Muscle of leg (tissue), 11 donors: Measurements from ENCODE around the gene KCNMA1. TPM values are rescaled to one million over a fixed set of nuclear protein-coding genes. Genes with fewer than 3 reads are reported as not detected.
"Not testable (repeated sequence)": the region's sequence is repeated elsewhere in the genome, so short reads cannot be mapped to it uniquely, and the experiment has no call there.

ENCODE experiments used
- DNase-seq: peaks from one replicate; pipeline ENCODE4 v3.0.0; 2013
- H3K27ac ChIP-seq: one replicate; pipeline ENCODE4 v1.5.1; 2013; ENCODE audit warnings: mild to moderate bottlenecking, low read length, control low read depth
- H3K27me3 ChIP-seq: one replicate; pipeline ENCODE4 v1.6.1; 2013; ENCODE audit warnings: low read length; ENCODE audit not compliant: control insufficient read depth, insufficient read depth
- H3K36me3 ChIP-seq: one replicate; pipeline ENCODE4 v1.6.1; 2013; ENCODE audit warnings: low read length; ENCODE audit not compliant: control insufficient read depth, insufficient read depth
- H3K4me1 ChIP-seq: one replicate; pipeline ENCODE4 v1.6.1; 2013; ENCODE audit warnings: low read length; ENCODE audit not compliant: control insufficient read depth, insufficient read depth
- H3K4me3 ChIP-seq: one replicate; pipeline ENCODE4 v1.5.1; 2013; ENCODE audit warnings: low read length, control low read depth
- H3K9me3 ChIP-seq: replicated peaks from 2 replicates; pipeline ENCODE4 v1.6.1; 2013; ENCODE audit warnings: low read depth, low read length; ENCODE audit not compliant: control insufficient read depth
- WGBS: methylation state at CpG from one replicate; pipeline ENCODE4 v1.1.5; 2013; ENCODE audit warnings: missing lambda C conversion rate; ENCODE audit not compliant: insufficient coverage; 5-methylcytosine and 5-hydroxymethylcytosine counted together
- polyA plus RNA-seq, 8 donors: library from polyadenylated mRNA; unstranded; fragments of 120-200 nt; gene quantifications; one replicate each; pipeline versions ENCODE4 v1.2.1 to v1.2.3, GENCODE V29; 2013; ENCODE audit warnings: inconsistent platforms in 1 of 8, low replicate concordance in 1 of 8; ENCODE audit not compliant: insufficient read length in 8 of 8, insufficient read depth in 1 of 8
- total RNA-seq: library from RNA; stranded (reverse); fragments of 120-200 nt; gene quantifications from one replicate; pipeline ENCODE4 v1.2.4, GENCODE V29; 2013

Gene KCNMA1
- total and polyA plus RNA-seq, 9 donors: 12.7 to 23.3 (median 18.2) TPM

GRCh38 chr10:77576444-77577032 is 61.1 kb downstream of the KCNMA1 start:
- Histone ChIP-seq H3K27me3 (no peaks in the 10 kb centered on the region), H3K4me3 (no peak overlapping the region), H3K27ac (no peak overlapping the region), H3K4me1 (peaks cover 33% of the 10 kb centered on the region), H3K36me3 (no peaks in the 10 kb centered on the region), H3K9me3 (no peaks in the 10 kb centered on the region)
- DNase-seq: peak; percentile 28
- WGBS: 72% methylated on average over 5 of the region's 9 CpGs

DNA sequence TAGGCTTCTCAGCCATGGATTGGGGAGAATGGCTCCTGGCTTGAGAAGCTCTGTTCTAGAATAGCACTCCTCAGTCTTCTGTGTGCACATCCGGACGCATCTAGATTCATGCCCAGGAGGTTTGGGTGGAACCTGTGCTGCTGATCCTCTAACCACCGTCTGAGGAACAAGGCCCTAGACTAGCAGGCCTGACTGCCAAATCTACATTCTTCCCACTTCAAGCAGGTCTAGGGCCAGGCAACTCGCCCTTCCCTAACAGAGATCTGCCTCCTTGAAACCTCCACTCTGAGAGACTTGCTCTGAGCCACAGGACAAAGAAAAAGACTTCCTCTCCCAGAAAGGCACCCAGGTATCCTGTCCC is 61.6 kb downstream of the KCNMA1 start:
- no peak overlapping the region for H3K27ac ChIP-seq
- peaks cover 38% of the 10 kb centered on the region for H3K4me1 ChIP-seq
- H3K9me3 ChIP-seq: no peaks in the 10 kb centered on the region
- H3K36me3 ChIP-seq: no peaks in the 10 kb centered on the region
- WGBS: 75% methylated on average over 4 of the region's 4 CpGs
- no peak overlapping the region for H3K4me3 ChIP-seq
- H3K27me3 ChIP-seq: no peaks in the 10 kb centered on the region
- DNase-seq: no peak

- 72% methylated on average over 9 of the region's 10 CpGs for WGBS
- Histone ChIP-seq H3K4me3 (no peak overlapping the region), H3K9me3 (no peaks in the 10 kb centered on the region), H3K36me3 (no peaks in the 10 kb centered on the region), H3K27ac (no peak overlapping the region), H3K4me1 (peaks cover 38% of the 10 kb centered on the region), H3K27me3 (no peaks in the 10 kb centered on the region)
- DNase-seq: no peak
Observed at GRCh38 chr10:77575271-77576006, 62.2 kb downstream of the KCNMA1 start.

GRCh38 chr10:77574438-77574837 is 63.2 kb downstream of the KCNMA1 start:
- 78% methylated on average over 3 of the region's 3 CpGs for WGBS
- Histone ChIP-seq H3K36me3 (no peaks in the 10 kb centered on the region), H3K9me3 (no peaks in the 10 kb centered on the region), H3K27ac (no peak overlapping the region), H3K4me3 (no peak overlapping the region), H3K27me3 (no peaks in the 10 kb centered on the region), H3K4me1 (peaks cover 38% of the 10 kb centered on the region)
- DNase-seq: no peak

- H3K36me3 ChIP-seq, H3K27ac ChIP-seq, H3K9me3 ChIP-seq, H3K4me3 ChIP-seq, H3K27me3 ChIP-seq, DNase-seq: not testable (repeated sequence)
- WGBS: 75% methylated on average over 2 of the region's 4 CpGs
- H3K4me1 ChIP-seq: peaks cover 22% of the 10 kb centered on the region
Observed at GRCh38 chr10:77572520-77572919, 65.1 kb downstream of the KCNMA1 start.

GRCh38 chr10:77571490-77571889 is 66.1 kb downstream of the KCNMA1 start:
- Histone ChIP-seq H3K27me3 (no peaks in the 10 kb centered on the region), H3K4me1 (peaks cover 25% of the 10 kb centered on the region), H3K9me3 (no peaks in the 10 kb centered on the region), H3K36me3 (no peaks in the 10 kb centered on the region), H3K4me3 (no peak overlapping the region), H3K27ac (no peak overlapping the region)
- 66% methylated on average over 2 of the region's 3 CpGs for WGBS
- peak; percentile 30 for DNase-seq

- no peaks in the 10 kb centered on the region for H3K36me3 ChIP-seq
- no peak overlapping the region for H3K4me3 ChIP-seq
- H3K4me1 ChIP-seq: peaks cover 45% of the 10 kb centered on the region
- no peaks in the 10 kb centered on the region for H3K9me3 ChIP-seq
- 68% methylated on average over 11 of the region's 13 CpGs for WGBS
- H3K27ac ChIP-seq: peak overlapping the region; percentile 47
- peaks cover 2% of the 10 kb centered on the region for H3K27me3 ChIP-seq
- DNase-seq: peak; percentile 43
Observed at GRCh38 chr10:77566914-77567566, 70.6 kb downstream of the KCNMA1 start.

DNA sequence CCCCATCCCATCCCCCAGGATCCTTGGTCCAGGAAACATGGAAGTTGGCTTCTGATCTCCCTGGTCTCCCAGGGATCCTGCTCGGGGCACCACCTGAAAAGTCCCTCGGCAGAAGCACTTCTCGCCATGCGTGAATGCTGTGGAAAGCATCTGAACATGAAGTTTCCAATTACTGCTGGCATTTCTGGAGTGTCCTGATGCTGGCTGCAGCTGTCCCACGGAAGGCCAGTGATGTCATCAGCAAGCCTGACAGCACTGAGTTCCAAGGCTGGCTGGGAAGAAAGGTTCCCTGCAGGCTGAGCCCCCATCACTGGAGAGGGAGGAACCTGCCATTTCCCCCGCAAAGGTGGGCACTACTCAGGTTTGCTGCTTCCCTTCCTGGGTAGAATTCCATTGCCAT is 71.4 kb downstream of the KCNMA1 start:
- Histone ChIP-seq H3K27ac (peak overlapping the region; percentile 53), H3K9me3 (no peaks in the 10 kb centered on the region), H3K4me3 (no peak overlapping the region), H3K36me3 (no peaks in the 10 kb centered on the region), H3K4me1 (peaks cover 45% of the 10 kb centered on the region), H3K27me3 (peaks cover 2% of the 10 kb centered on the region)
- WGBS: 21% methylated on average over 6 of the region's 6 CpGs
- DNase-seq: peak; percentile 81

DNA sequence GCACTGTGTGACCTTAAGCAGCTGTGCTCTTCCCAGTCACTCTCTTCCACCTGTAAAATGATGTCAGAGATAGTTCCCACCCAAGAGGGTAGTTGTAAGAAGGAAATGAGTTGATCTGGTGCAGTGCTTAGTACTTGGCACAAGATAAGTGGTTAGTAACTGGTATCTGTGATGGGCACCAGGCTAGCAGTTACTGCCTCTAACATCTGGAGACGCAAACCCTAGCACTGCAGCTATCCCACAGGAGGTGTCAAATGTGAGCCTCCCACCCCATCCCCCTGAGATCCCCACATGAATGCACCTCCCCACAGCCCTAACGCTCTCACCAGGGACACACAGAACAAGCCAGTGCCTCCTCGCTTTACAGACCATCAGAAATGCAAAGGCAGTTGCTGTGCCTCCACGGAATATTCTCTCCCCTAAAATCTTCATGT is 72.0 kb downstream of the KCNMA1 start:
- H3K27me3 ChIP-seq: peaks cover 2% of the 10 kb centered on the region
- no peaks in the 10 kb centered on the region for H3K9me3 ChIP-seq
- no peaks in the 10 kb centered on the region for H3K36me3 ChIP-seq
- WGBS: 29% methylated on average over 2 of the region's 4 CpGs
- no peak overlapping the region for H3K4me3 ChIP-seq
- no peak for DNase-seq
- H3K27ac ChIP-seq: peak overlapping the region; percentile 53
- H3K4me1 ChIP-seq: peaks cover 43% of the 10 kb centered on the region

DNA sequence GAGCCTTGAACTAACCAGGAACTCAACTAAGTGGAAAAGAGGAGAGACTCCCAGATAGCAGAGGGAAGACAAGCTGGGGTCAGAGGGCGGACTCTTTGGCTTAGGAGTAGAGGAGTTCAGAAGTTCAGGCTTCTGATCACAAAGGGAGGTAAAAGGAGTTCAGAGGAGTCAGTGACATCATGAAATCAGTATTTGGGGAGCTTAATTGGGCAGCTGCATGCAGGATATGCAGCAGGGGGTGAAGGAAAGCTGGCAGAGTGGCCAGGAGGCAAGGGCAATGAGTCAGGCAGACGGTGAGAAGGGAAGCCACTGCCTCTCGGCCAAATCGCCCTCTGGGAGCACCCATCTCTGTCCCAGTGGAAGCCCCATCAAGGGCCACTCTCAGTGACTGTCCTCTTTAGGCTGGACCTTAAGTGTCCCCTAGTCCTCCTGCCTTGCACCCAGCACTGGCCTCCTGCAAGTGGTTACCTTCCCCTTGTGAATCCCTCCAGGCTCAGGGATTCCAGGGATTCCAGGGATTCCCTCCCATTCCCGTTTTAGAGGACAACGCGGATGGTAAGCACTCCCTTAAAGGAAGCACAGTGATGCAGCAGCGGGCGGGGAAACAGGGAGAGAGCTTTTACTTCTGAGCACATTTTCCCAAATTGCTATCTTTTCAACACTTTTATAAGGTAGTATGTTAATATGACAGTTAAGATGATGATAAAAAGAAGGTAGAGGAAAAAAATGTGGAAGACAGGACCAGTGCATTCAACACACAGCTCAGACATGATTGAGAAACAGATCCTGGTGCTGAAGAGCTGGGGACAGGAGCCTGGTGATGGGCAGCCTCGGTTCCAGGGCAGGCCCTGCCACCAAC is 72.6 kb downstream of the KCNMA1 start:
- Histone ChIP-seq H3K27ac (peak overlapping the region; percentile 20), H3K4me1 (peaks cover 43% of the 10 kb centered on the region), H3K27me3 (peaks cover 2% of the 10 kb centered on the region)

More for the DNA sequence above, 72.6 kb downstream of the KCNMA1 start:
- Histone ChIP-seq H3K4me3 (no peak overlapping the region), H3K9me3 (no peaks in the 10 kb centered on the region), H3K36me3 (no peaks in the 10 kb centered on the region)
- DNase-seq: peak; percentile 30
- WGBS: 55% methylated on average over 4 of the region's 10 CpGs
